ENCODE results near the gene MBL2.

MBL2 gene

GRCh38 chr10:52741851-52742250, 30.7 kb downstream of the MBL2 start:
- DNase-seq (ENCODE audit: low spot score) = no peak
- no peak overlapping the region for H3K27ac ChIP-seq
- TF ChIP-seq CTCF (IDR thresholded peaks at IDR 0.05) = no peak
- H3K4me3 ChIP-seq = no peak overlapping the region

GRCh38 chr10:52740913-52741675, 31.5 kb downstream of the MBL2 start:
- no peak overlapping the region for H3K27ac ChIP-seq
- TF ChIP-seq CTCF (IDR thresholded peaks at IDR 0.05) = peak; percentile 69
- no peak for DNase-seq (ENCODE audit: low spot score)
- no peak overlapping the region for H3K4me3 ChIP-seq

GRCh38 chr10:52740155-52740549, 32.4 kb downstream of the MBL2 start:
- H3K4me3 ChIP-seq = no peak overlapping the region
- H3K27ac ChIP-seq = no peak overlapping the region
- no peak for DNase-seq (ENCODE audit: low spot score)
- no peak for TF ChIP-seq CTCF (IDR thresholded peaks at IDR 0.05)

- TF ChIP-seq CTCF (IDR thresholded peaks at IDR 0.05) = no peak
- Histone ChIP-seq H3K4me3 (no peak overlapping the region), H3K27ac (no peak overlapping the region)
- DNase-seq (ENCODE audit: low spot score) = no peak
Measured at GRCh38 chr10:52739380-52740154, 33.0 kb downstream of the MBL2 start.

- no peak overlapping the region for H3K4me3 ChIP-seq
- TF ChIP-seq CTCF (IDR thresholded peaks at IDR 0.05) = no peak
- H3K27ac ChIP-seq = no peak overlapping the region
- no peak for DNase-seq (ENCODE audit: low spot score)
Measured at GRCh38 chr10:52738951-52739350, 33.6 kb downstream of the MBL2 start.

GRCh38 chr10:52729271-52730104, 43.1 kb downstream of the MBL2 start:
- Histone ChIP-seq H3K4me3 (peak overlapping the region; percentile 31), H3K27ac (no peak overlapping the region)
- DNase-seq (ENCODE audit: low spot score) = no peak

More at GRCh38 chr10:52729271-52730104, 43.1 kb downstream of the MBL2 start:
- peak; percentile 25 for TF ChIP-seq CTCF (IDR thresholded peaks at IDR 0.05)

Measured in coronary artery (tissue), 2 donors.